HepG2 (cell line): ENCODE results near the gene PIEZO2. TPM values are rescaled to one million over a fixed set of nuclear protein-coding genes. Genes with fewer than 3 reads are reported as not detected.

Source experiments
- ARHGAP35 ChIP-seq: sonication (generic); formaldehyde crosslinking; IDR thresholded peaks from 2 replicates; pipeline ENCODE4 v1.9.0; 2022; ENCODE audit warnings: mild to moderate bottlenecking, inconsistent platforms, moderate library complexity, missing genetic modification reagents, borderline replicate concordance
- EP300 ChIP-seq, 3 experiments: sonication (generic) in 1 of 3; formaldehyde crosslinking in 1 of 3; IDR thresholded peaks; 2 replicates each; pipeline versions ENCODE4 v1.5.1 to v1.6.1; 2011 to 2020; ENCODE audit warnings: low read depth in 2 of 3, low read length in 2 of 3, borderline replicate concordance in 1 of 3, improper control_type of control experiment in 1 of 3, mild to moderate bottlenecking in 1 of 3, missing genetic modification reagents in 1 of 3, moderate library complexity in 1 of 3
- FOXO1 ChIP-seq: sonication (generic); formaldehyde crosslinking; IDR thresholded peaks from 2 replicates; pipeline ENCODE4 v1.4.0; 2020; ENCODE audit warnings: missing genetic modification reagents
- GABPB1 ChIP-seq: IDR thresholded peaks from 2 replicates; pipeline ENCODE4 v1.6.1; 2016; ENCODE audit warnings: mild to moderate bottlenecking, missing genetic modification reagents, moderate library complexity, missing compliant biosample characterization
- GATAD2A ChIP-seq: IDR thresholded peaks from 2 replicates; pipeline ENCODE4 v1.6.1; 2016
- NFE2L2 ChIP-seq: fragments of 150-350 bp; IDR thresholded peaks from 2 replicates; pipeline ENCODE4 v1.6.1; 2014; ENCODE audit warnings: low read length
- PAXIP1 ChIP-seq: sonication (generic); formaldehyde crosslinking; conservative IDR thresholded peaks from 2 replicates; pipeline ENCODE4 v1.4.0; 2020; ENCODE audit warnings: mild to moderate bottlenecking, missing genetic modification reagents, moderate library complexity
- SMC3 ChIP-seq: IDR thresholded peaks from 2 replicates; pipeline ENCODE4 v1.6.1; 2011; ENCODE audit warnings: low read length, improper control_type of control experiment
- SOX13 ChIP-seq, 3 experiments: fragments of 450-650 bp in 1 of 3; sonication (generic) in 1 of 3; formaldehyde crosslinking in 1 of 3; IDR thresholded peaks in 2 of 3; conservative IDR thresholded peaks in 1 of 3; 2 replicates each; pipeline versions ENCODE4 v1.5.0 to v1.6.1; 2016 to 2020; ENCODE audit warnings: antibody characterized with exemption in 1 of 3, mild to moderate bottlenecking in 1 of 3, missing compliant biosample characterization in 1 of 3, missing genetic modification reagents in 1 of 3, moderate library complexity in 1 of 3
- SP5 ChIP-seq: IDR thresholded peaks from 2 replicates; pipeline ENCODE4 v1.6.1; 2016; ENCODE audit warnings: low read depth, borderline replicate concordance
- TBX3 ChIP-seq: fragments of 450-650 bp; IDR thresholded peaks from 2 replicates; pipeline ENCODE4 v1.6.1; 2017; ENCODE audit warnings: antibody characterized with exemption, mild to moderate bottlenecking, inconsistent platforms, borderline replicate concordance
- TCF7 ChIP-seq: sonication (generic); IDR thresholded peaks from 2 replicates; pipeline ENCODE4 v1.6.1; 2016; ENCODE audit warnings: antibody characterized with exemption, low read depth
- ZMYM3 ChIP-seq: sonication (generic); formaldehyde crosslinking; IDR thresholded peaks from 2 replicates; pipeline ENCODE4 v1.5.1; 2020; ENCODE audit warnings: mild to moderate bottlenecking, missing genetic modification reagents
- ZNF607 ChIP-seq: sonication (generic); formaldehyde crosslinking; IDR thresholded peaks from 2 replicates; pipeline ENCODE4 v1.5.1; 2020; ENCODE audit warnings: missing genetic modification reagents, mild to moderate bottlenecking, borderline replicate concordance
- ZNF629 ChIP-seq: sonication (generic); formaldehyde crosslinking; conservative IDR thresholded peaks from 2 replicates; pipeline ENCODE4 v1.5.0; 2020; ENCODE audit warnings: missing genetic modification reagents
- polyA plus RNA-seq, 8 experiments: library from polyadenylated mRNA; depleted of rRNA in 3 of 8; stranded (reverse) in 7 of 8; unstranded in 1 of 8; fragments of >200 nt; fragmentation: Illumina TruSeq in 4 of 8; extraction: Trizol in 4 of 8; gene quantifications; 2 replicates each; pipeline versions ENCODE4 v1.2.1 to v1.2.3, GENCODE V29; 2011 to 2016; ENCODE audit warnings: low read depth in 4 of 8, missing spikeins in 1 of 8, mixed read lengths in 1 of 8; ENCODE audit not compliant: insufficient read depth in 1 of 8
- total RNA-seq, 5 experiments: library from RNA; depleted of rRNA; stranded (reverse); fragments of >200 nt; fragmentation: Illumina TruSeq; extraction: Trizol; gene quantifications; 2 replicates each; pipeline ENCODE4 v1.2.3, GENCODE V29; 2016; ENCODE audit warnings: low read depth in 1 of 5
- TF ChIP-seq, protein P1 (sequence below): IDR thresholded peaks from 2 replicates; pipeline ENCODE4 v1.4.0; 2020; ENCODE audit warnings: mild to moderate bottlenecking, missing genetic modification reagents
- TF ChIP-seq, protein P2 (sequence below): sonication (generic); formaldehyde crosslinking; IDR thresholded peaks from 2 replicates; pipeline ENCODE4 v1.8.1; 2023; ENCODE audit warnings: missing genetic modification reagents, mild to moderate bottlenecking, borderline replicate concordance

Gene PIEZO2
- total and polyA plus RNA-seq, 2 of the 13 experiments (the other 11 are each of a cell fraction or from before 2014, with no cell fraction given): 15.2 to 27.2 TPM

DNA sequence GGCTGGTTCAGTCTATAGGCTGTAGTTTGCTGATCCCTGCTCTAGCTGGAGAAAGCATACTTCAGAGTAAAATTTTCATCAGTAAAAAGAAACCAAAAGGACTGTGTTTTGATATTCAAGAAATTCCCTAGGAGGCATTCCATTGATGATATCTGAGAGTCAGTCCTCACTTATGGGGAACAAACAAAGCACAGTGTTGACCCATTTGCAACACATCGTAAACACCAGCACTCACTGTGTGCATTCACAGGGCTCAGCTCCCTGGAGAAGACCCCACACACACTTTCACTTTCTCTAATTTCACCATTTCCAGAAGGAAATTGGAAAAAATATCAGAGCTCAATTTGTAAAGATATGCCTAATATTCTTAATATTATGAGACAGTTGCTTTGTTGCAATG lies 147.1 kb downstream of the PIEZO2 start (continued):
- no peak for TF ChIP-seq SOX13 (IDR thresholded peaks at IDR 0.05)
- TF ChIP-seq SOX13 (CRISPR knock-in tag; conservative IDR thresholded peaks at IDR 0.05 in 1 of 2, IDR thresholded peaks at IDR 0.05 in 1 of 2): peak in 1 of 2 experiments; percentile 59; a peak in 2 of 4 replicates
- TF ChIP-seq ZMYM3: no peak
- TF ChIP-seq ZNF629: peak; percentile 51; the same call in 1 of the 2 replicates
- no peak for TF ChIP-seq ARHGAP35
- 0 out of 2 replicates have a peak, but pooled peaks have one; percentile 11 for TF ChIP-seq SMC3
- 0 out of 2 replicates have a peak, but pooled peaks have one; percentile 23 for TF ChIP-seq PAXIP1 (CRISPR knock-in tag)
- no peak for TF ChIP-seq GABPB1 (CRISPR knock-in tag)
- TF ChIP-seq NFE2L2: no peak
- TF ChIP-seq TBX3: peak; percentile 18; the same call in 1 of the 2 replicates
- TF ChIP-seq GATAD2A (CRISPR knock-in tag): peak; percentile 77
- no peak for TF ChIP-seq TCF7
- TF ChIP-seq EP300 (IDR thresholded peaks at IDR 0.05; ENCODE audit: low read depth in 2 of 2, low read length in 2 of 2): peak; percentile 27 to 47; a peak in 2 of 4 replicates
- TF ChIP-seq EP300 (CRISPR knock-in tag; IDR thresholded peaks at IDR 0.05; ENCODE audit: borderline replicate concordance): no peak
- no peak for TF ChIP-seq ZNF607 (CRISPR knock-in tag)
- TF ChIP-seq FOXO1 (CRISPR knock-in tag): peak; percentile 42; the same call in 1 of the 2 replicates
- no peak for TF ChIP-seq SP5
- TF ChIP-seq, protein P1, sequence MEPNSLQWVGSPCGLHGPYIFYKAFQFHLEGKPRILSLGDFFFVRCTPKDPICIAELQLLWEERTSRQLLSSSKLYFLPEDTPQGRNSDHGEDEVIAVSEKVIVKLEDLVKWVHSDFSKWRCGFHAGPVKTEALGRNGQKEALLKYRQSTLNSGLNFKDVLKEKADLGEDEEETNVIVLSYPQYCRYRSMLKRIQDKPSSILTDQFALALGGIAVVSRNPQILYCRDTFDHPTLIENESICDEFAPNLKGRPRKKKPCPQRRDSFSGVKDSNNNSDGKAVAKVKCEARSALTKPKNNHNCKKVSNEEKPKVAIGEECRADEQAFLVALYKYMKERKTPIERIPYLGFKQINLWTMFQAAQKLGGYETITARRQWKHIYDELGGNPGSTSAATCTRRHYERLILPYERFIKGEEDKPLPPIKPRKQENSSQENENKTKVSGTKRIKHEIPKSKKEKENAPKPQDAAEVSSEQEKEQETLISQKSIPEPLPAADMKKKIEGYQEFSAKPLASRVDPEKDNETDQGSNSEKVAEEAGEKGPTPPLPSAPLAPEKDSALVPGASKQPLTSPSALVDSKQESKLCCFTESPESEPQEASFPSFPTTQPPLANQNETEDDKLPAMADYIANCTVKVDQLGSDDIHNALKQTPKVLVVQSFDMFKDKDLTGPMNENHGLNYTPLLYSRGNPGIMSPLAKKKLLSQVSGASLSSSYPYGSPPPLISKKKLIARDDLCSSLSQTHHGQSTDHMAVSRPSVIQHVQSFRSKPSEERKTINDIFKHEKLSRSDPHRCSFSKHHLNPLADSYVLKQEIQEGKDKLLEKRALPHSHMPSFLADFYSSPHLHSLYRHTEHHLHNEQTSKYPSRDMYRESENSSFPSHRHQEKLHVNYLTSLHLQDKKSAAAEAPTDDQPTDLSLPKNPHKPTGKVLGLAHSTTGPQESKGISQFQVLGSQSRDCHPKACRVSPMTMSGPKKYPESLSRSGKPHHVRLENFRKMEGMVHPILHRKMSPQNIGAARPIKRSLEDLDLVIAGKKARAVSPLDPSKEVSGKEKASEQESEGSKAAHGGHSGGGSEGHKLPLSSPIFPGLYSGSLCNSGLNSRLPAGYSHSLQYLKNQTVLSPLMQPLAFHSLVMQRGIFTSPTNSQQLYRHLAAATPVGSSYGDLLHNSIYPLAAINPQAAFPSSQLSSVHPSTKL (CRISPR knock-in tag): peak; percentile 65
- TF ChIP-seq, protein P2, sequence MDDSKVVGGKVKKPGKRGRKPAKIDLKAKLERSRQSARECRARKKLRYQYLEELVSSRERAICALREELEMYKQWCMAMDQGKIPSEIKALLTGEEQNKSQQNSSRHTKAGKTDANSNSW (CRISPR knock-in tag): no peak
